HL-60 (cell line): ENCODE measurements around the gene SMIM30.

ENCODE experiments used
- DNase-seq, 2 experiments: peaks; one replicate each; pipeline ENCODE4 v3.0.0-alpha.2; 2010 to 2020; ENCODE audit warnings: low read depth in 1 of 2, low spot score in 1 of 2
- H3K27ac ChIP-seq: fragments of 250-450 bp; sonication (Bioruptor Pico); replicated peaks from 2 replicates; pipeline ENCODE4 v1.5.1; 2020; ENCODE audit warnings: mild to moderate bottlenecking, moderate library complexity
- H3K27me3 ChIP-seq: fragments of 250-450 bp; sonication (Bioruptor Pico); 2 replicates; pipeline ENCODE4 v1.5.1; 2021; ENCODE audit warnings: mild to moderate bottlenecking, moderate library complexity; ENCODE audit not compliant: insufficient read depth, poor library complexity, severe bottlenecking
- H3K4me3 ChIP-seq: replicated peaks from 2 replicates; pipeline ENCODE4 v1.5.1; 2011; ENCODE audit warnings: mild to moderate bottlenecking, control low read depth, low read length; ENCODE audit not compliant: insufficient read depth
- CTCF ChIP-seq: IDR thresholded peaks from one replicate; pipeline ENCODE4 v1.5.1; 2011; ENCODE audit warnings: low read length, control low read depth, inconsistent platforms; ENCODE audit not compliant: insufficient read depth
- GABPA ChIP-seq: IDR thresholded peaks from 2 replicates; pipeline ENCODE4 v1.6.1; 2012; ENCODE audit warnings: low read depth
- POLR2AphosphoS5 ChIP-seq: IDR thresholded peaks from 2 replicates; pipeline ENCODE4 v1.6.1; 2012; ENCODE audit warnings: low read depth
- REST ChIP-seq: IDR thresholded peaks from 2 replicates; pipeline ENCODE4 v1.6.1; 2012; ENCODE audit warnings: low read depth; ENCODE audit not compliant: insufficient replicate concordance
- SPI1 ChIP-seq: IDR thresholded peaks from 2 replicates; pipeline ENCODE4 v1.6.1; 2012; ENCODE audit warnings: low read depth, mild to moderate bottlenecking, borderline replicate concordance

The SMIM30 gene

GRCh38 chr7:113137241-113137640, 18.9 kb upstream of the SMIM30 start:
- TF ChIP-seq GABPA = no peak
- TF ChIP-seq SPI1 = no peak
- TF ChIP-seq REST = no peak
- no peak for TF ChIP-seq CTCF
- TF ChIP-seq POLR2AphosphoS5 = no peak
- DNase-seq = no peak
- Histone ChIP-seq H3K4me3 (no peak overlapping the region), H3K27ac (no peak overlapping the region), H3K27me3 (no peaks in the 10 kb centered on the region)

- TF ChIP-seq POLR2AphosphoS5 = no peak
- TF ChIP-seq REST = no peak
- TF ChIP-seq CTCF = no peak
- no peak for TF ChIP-seq SPI1
- TF ChIP-seq GABPA = no peak
- no peaks in the 10 kb centered on the region for H3K27me3 ChIP-seq
Measured at GRCh38 chr7:113134025-113134424, 15.7 kb upstream of the SMIM30 start.

GRCh38 chr7:113131367-113131766, 13.0 kb upstream of the SMIM30 start:
- DNase-seq = no peak
- Histone ChIP-seq H3K27ac (no peak overlapping the region), H3K27me3 (no peaks in the 10 kb centered on the region), H3K4me3 (no peak overlapping the region)
- no peak for TF ChIP-seq REST
- no peak for TF ChIP-seq GABPA
- TF ChIP-seq CTCF = no peak
- no peak for TF ChIP-seq POLR2AphosphoS5
- TF ChIP-seq SPI1 = no peak

More at GRCh38 chr7:113134025-113134424, 15.7 kb upstream of the SMIM30 start:
- H3K4me3 ChIP-seq = no peak overlapping the region
- DNase-seq = no peak
- H3K27ac ChIP-seq = no peak overlapping the region
